ENCODE measurements around the gene GPR22.

GPR22 gene

GRCh38 chr7:107486041-107486440 lies 16.2 kb downstream of the GPR22 start:
- no peak for TF ChIP-seq CTCF (conservative IDR thresholded peaks at IDR 0.05; ENCODE audit: low read depth, low read length)

GRCh38 chr7:107492875-107493274 lies 23.0 kb downstream of the GPR22 start:
- Histone ChIP-seq H3K4me2 (no peak overlapping the region), H2AFZ (ENCODE audit: low read depth) (no peak overlapping the region), H3K27ac (no peak overlapping the region), H3K9ac (no peak overlapping the region), H3K4me3 (IDR thresholded peaks at IDR 0.05; ENCODE audit: insufficient read depth, low read depth, low read length) (no peak overlapping the region), H3K27me3 (ENCODE audit: insufficient read depth, low read depth) (no peaks in the 10 kb centered on the region), H3K36me3 (ENCODE audit: insufficient read depth) (no peaks in the 10 kb centered on the region), H3K4me1 (ENCODE audit: low read depth, poor library complexity, severe bottlenecking) (no peaks in the 10 kb centered on the region), H4K20me1 (ENCODE audit: insufficient read depth) (no peaks in the 10 kb centered on the region), H3K79me2 (ENCODE audit: insufficient read depth, low read depth) (no peaks in the 10 kb centered on the region; the same call in 1 of the 2 replicates)
- no peak for TF ChIP-seq CTCF (conservative IDR thresholded peaks at IDR 0.05; ENCODE audit: low read depth, low read length)

More at GRCh38 chr7:107486041-107486440, 16.2 kb downstream of the GPR22 start:
- H2AFZ ChIP-seq (ENCODE audit: low read depth), result no peak overlapping the region
- H3K27ac ChIP-seq, result no peak overlapping the region
- H4K20me1 ChIP-seq (ENCODE audit: insufficient read depth), result no peaks in the 10 kb centered on the region
- H3K4me1 ChIP-seq (ENCODE audit: low read depth, poor library complexity, severe bottlenecking), result peaks cover 10% of the 10 kb centered on the region
- no peak overlapping the region for H3K4me3 ChIP-seq (IDR thresholded peaks at IDR 0.05; ENCODE audit: insufficient read depth, low read depth, low read length)
- no peaks in the 10 kb centered on the region for H3K36me3 ChIP-seq (ENCODE audit: insufficient read depth)
- no peak overlapping the region for H3K4me2 ChIP-seq
- H3K27me3 ChIP-seq (ENCODE audit: insufficient read depth, low read depth), result no peaks in the 10 kb centered on the region
- H3K79me2 ChIP-seq (ENCODE audit: insufficient read depth, low read depth), result no peaks in the 10 kb centered on the region
- H3K9ac ChIP-seq, result no peak overlapping the region

- no peaks in the 10 kb centered on the region for H4K20me1 ChIP-seq (ENCODE audit: insufficient read depth)
- H3K4me3 ChIP-seq (IDR thresholded peaks at IDR 0.05; ENCODE audit: insufficient read depth, low read depth, low read length), result no peak overlapping the region
- no peaks in the 10 kb centered on the region for H3K4me1 ChIP-seq (ENCODE audit: low read depth, poor library complexity, severe bottlenecking)
- H2AFZ ChIP-seq (ENCODE audit: low read depth), result no peak overlapping the region
- no peaks in the 10 kb centered on the region for H3K36me3 ChIP-seq (ENCODE audit: insufficient read depth)
- no peak overlapping the region for H3K4me2 ChIP-seq
- H3K9ac ChIP-seq, result no peak overlapping the region
- H3K27me3 ChIP-seq (ENCODE audit: insufficient read depth, low read depth), result no peaks in the 10 kb centered on the region
- TF ChIP-seq CTCF (conservative IDR thresholded peaks at IDR 0.05; ENCODE audit: low read depth, low read length), result no peak
- H3K79me2 ChIP-seq (ENCODE audit: insufficient read depth, low read depth), result no peaks in the 10 kb centered on the region; the same call in 1 of the 2 replicates
- no peak overlapping the region for H3K27ac ChIP-seq
Observed at GRCh38 chr7:107494315-107494751, 24.5 kb downstream of the GPR22 start.

DNA sequence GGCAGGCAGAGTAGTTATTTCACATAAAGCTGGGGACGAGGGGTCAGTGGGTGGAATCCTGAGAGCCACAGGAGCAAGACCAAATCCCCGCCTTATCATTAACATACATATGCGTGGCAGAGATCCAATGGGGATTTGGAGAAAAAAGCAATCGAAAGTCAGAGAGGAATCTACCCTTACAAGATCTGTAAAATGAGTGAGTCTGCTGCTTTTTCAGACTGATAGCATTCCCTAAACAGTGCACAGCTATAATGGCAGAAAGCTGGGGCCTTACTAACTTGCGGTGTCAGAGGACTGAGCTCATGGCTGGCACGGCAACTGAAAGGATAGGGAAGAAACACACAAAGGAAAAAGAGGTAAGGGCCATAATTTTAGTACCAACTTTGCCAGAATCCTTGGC lies 25.0 kb downstream of the GPR22 start:
- Histone ChIP-seq H4K20me1 (ENCODE audit: insufficient read depth) (no peaks in the 10 kb centered on the region), H3K27ac (no peak overlapping the region), H3K4me3 (IDR thresholded peaks at IDR 0.05; ENCODE audit: insufficient read depth, low read depth, low read length) (no peak overlapping the region), H3K4me2 (no peak overlapping the region), H2AFZ (ENCODE audit: low read depth) (no peak overlapping the region), H3K79me2 (ENCODE audit: insufficient read depth, low read depth) (no peaks in the 10 kb centered on the region; the same call in 1 of the 2 replicates), H3K36me3 (ENCODE audit: insufficient read depth) (no peaks in the 10 kb centered on the region), H3K4me1 (ENCODE audit: low read depth, poor library complexity, severe bottlenecking) (no peaks in the 10 kb centered on the region), H3K27me3 (ENCODE audit: insufficient read depth, low read depth) (no peaks in the 10 kb centered on the region), H3K9ac (no peak overlapping the region)
- TF ChIP-seq CTCF (conservative IDR thresholded peaks at IDR 0.05; ENCODE audit: low read depth, low read length), result no peak
